K562 (cell line): ENCODE measurements around the gene CCDC136. TPM values are rescaled to one million over a fixed set of nuclear protein-coding genes. Genes with fewer than 3 reads are reported as not detected.

ENCODE experiments used
- ATAC-seq: fragments of 200-7000 bp; cut with Tn5 transposase; 3 replicates; pipeline ENCODE4 v1.9.1; 2020; ENCODE audit warnings: moderate library complexity
- BruUV-seq: library from RNA; stranded (reverse); fragments of 400-500 nt; replicated peaks from 2 replicates; lab custom pipeline; 2021; lab: Mats Ljungman, UMichigan
- CTCF ChIA-PET: fragments of 300-600 bp; formaldehyde crosslinking; extraction: SDS; loops from one replicate; lab custom pipeline; 2021; ENCODE audit warnings: low intra/inter-chr PET ratio; lab: Yijun Ruan, JAX
- POLR2A ChIA-PET: fragments of 300-600, 350-650 bp; sonication (Branson Sonifier 250); formaldehyde crosslinking; extraction: SDS; loops from one replicate; lab custom pipeline; 2021; ENCODE audit warnings: antibody characterized with exemption, inconsistent platforms; lab: Yijun Ruan, JAX
- DNase-seq, 4 experiments: peaks; one replicate each; pipeline versions ENCODE4 v3.0.0 to v3.0.0-alpha.2; 2011 to 2018; ENCODE audit warnings: low spot score in 3 of 4, mixed read lengths in 3 of 4; ENCODE audit errors: extremely low read depth in 1 of 4
- FAIRE-seq: peaks from 2 replicates; lab custom pipeline; 2011; peaks lifted over from hg19 to GRCh38; lab: Jason Lieb, UNC
- H2AFZ ChIP-seq: 2 replicates; pipeline ENCODE4 v1.6.0; 2011; ENCODE audit warnings: low read depth, low read length, control low read depth, inconsistent platforms
- H3K27ac ChIP-seq: fragments of 200-600 bp; 3 replicates; pipeline ENCODE4 v1.8.0; 2011; ENCODE audit warnings: low read depth, mild to moderate bottlenecking, control low read depth, inconsistent platforms, low read length, moderate library complexity, mixed read lengths; ENCODE audit errors: extremely low read depth
- H3K27me3 ChIP-seq, 2 experiments: fragments of 300-600 bp in 1 of 2; 2 replicates in 1 of 2; 3 replicates in 1 of 2; pipeline versions ENCODE4 v1.6.0 to v1.8.0; 2011; ENCODE audit warnings: inconsistent platforms in 2 of 2, low read length in 2 of 2, mild to moderate bottlenecking in 1 of 2, mixed read lengths in 1 of 2, moderate library complexity in 1 of 2; ENCODE audit not compliant: control insufficient read depth in 2 of 2, insufficient read depth in 2 of 2
- H3K36me3 ChIP-seq: fragments of 300-600 bp; 3 replicates; pipeline ENCODE4 v1.8.0; 2011; ENCODE audit warnings: mild to moderate bottlenecking, low read length, inconsistent platforms; ENCODE audit not compliant: control insufficient read depth, insufficient read depth
- H3K4me1 ChIP-seq, 2 experiments: fragments of 200-600 bp in 1 of 2; replicated peaks in 1 of 2; 2 replicates in 1 of 2; 3 replicates in 1 of 2; pipeline versions ENCODE4 v1.5.1 to v1.8.0; 2011; ENCODE audit warnings: inconsistent platforms in 2 of 2, low read length in 2 of 2, mild to moderate bottlenecking in 1 of 2, mixed read lengths in 1 of 2, moderate library complexity in 1 of 2; ENCODE audit not compliant: control insufficient read depth in 2 of 2, insufficient read depth in 2 of 2
- H3K4me2 ChIP-seq: 2 replicates; pipeline ENCODE4 v1.6.1; 2011; ENCODE audit warnings: low read length, control low read depth, inconsistent platforms, mixed read lengths; ENCODE audit not compliant: insufficient read depth
- H3K4me3 ChIP-seq: fragments of 200-600 bp; sonication (generic), shearing (Covaris generic); 2 replicates; pipeline ENCODE4 v1.5.1; 2016; ENCODE audit warnings: control low read depth, inconsistent platforms
- H3K79me2 ChIP-seq: fragments of 200-600 bp; 3 replicates; pipeline ENCODE4 v1.8.0; 2011; ENCODE audit warnings: low read length, inconsistent platforms; ENCODE audit not compliant: control insufficient read depth, insufficient read depth
- H3K9ac ChIP-seq, 2 experiments: 2 replicates each; pipeline versions ENCODE4 v1.6.0 to v1.6.1; 2011; ENCODE audit warnings: low read depth in 2 of 2, low read length in 2 of 2, control low read depth in 1 of 2, inconsistent platforms in 1 of 2, mild to moderate bottlenecking in 1 of 2, mixed read lengths in 1 of 2; ENCODE audit not compliant: insufficient read depth in 1 of 2
- H3K9me1 ChIP-seq: one replicate; pipeline ENCODE4 v1.6.0; 2011; ENCODE audit warnings: inconsistent platforms, mild to moderate bottlenecking, low read length, moderate library complexity; ENCODE audit not compliant: control insufficient read depth, insufficient read depth
- H3K9me3 ChIP-seq: replicated peaks from 2 replicates; pipeline ENCODE4 v1.5.1; 2011; ENCODE audit warnings: low read depth, low read length, inconsistent platforms; ENCODE audit not compliant: control insufficient read depth, insufficient read depth
- H4K20me1 ChIP-seq: replicated peaks from 2 replicates; pipeline ENCODE4 v1.6.1; 2011; ENCODE audit warnings: low read length, inconsistent platforms, mixed read lengths; ENCODE audit not compliant: control insufficient read depth, insufficient read depth
- CBX8 ChIP-seq: fragments of 200-600 bp; sonication (generic); IDR thresholded peaks from 2 replicates; pipeline ENCODE4 v1.6.1; 2012; ENCODE audit warnings: borderline replicate concordance, mixed run types, low read depth, mild to moderate bottlenecking, moderate library complexity, mixed read lengths, low read length, control low read depth, inconsistent platforms; ENCODE audit not compliant: poor library complexity, severe bottlenecking; ENCODE audit errors: extremely low read depth
- CREB1 ChIP-seq, 2 experiments: sonication (generic) in 1 of 2; formaldehyde crosslinking in 1 of 2; IDR thresholded peaks; 2 replicates each; pipeline versions ENCODE4 v1.6.1 to v1.8.0; 2012 to 2022; ENCODE audit warnings: inconsistent platforms in 1 of 2, mild to moderate bottlenecking in 1 of 2, missing genetic modification reagents in 1 of 2, moderate library complexity in 1 of 2
- E2F3 ChIP-seq: fragments of 250-450 bp; sonication (Bioruptor Pico); IDR thresholded peaks from 2 replicates; pipeline ENCODE4 v1.4.0; 2020; ENCODE audit warnings: mild to moderate bottlenecking
- FOXJ2 ChIP-seq: fragments of 200-800 bp; sonication (Bioruptor generic); IDR thresholded peaks from 2 replicates; pipeline ENCODE4 v1.6.1; 2016; ENCODE audit warnings: missing genetic modification characterization, missing compliant biosample characterization
- KDM5B ChIP-seq: fragments of 200-600 bp; sonication (generic); IDR thresholded peaks from 2 replicates; pipeline ENCODE4 v1.6.1; 2012; ENCODE audit warnings: low read depth, mild to moderate bottlenecking, moderate library complexity, low read length, control low read depth, inconsistent platforms; ENCODE audit not compliant: insufficient replicate concordance
- MAZ ChIP-seq, 2 experiments: fragments of 450-650 bp in 1 of 2; sonication (generic) in 1 of 2; formaldehyde crosslinking; IDR thresholded peaks in 1 of 2; conservative IDR thresholded peaks in 1 of 2; 2 replicates each; pipeline versions ENCODE4 v1.4.0 to v1.5.0; 2020; ENCODE audit warnings: mild to moderate bottlenecking in 1 of 2, missing genetic modification reagents in 1 of 2
- MCM7 ChIP-seq, 2 experiments: fragments of 450-650 bp; IDR thresholded peaks; 2 replicates each; pipeline ENCODE4 v1.6.1; 2016 to 2018
- NFIC ChIP-seq: fragments of 450-650 bp; IDR thresholded peaks from 2 replicates; pipeline ENCODE4 v1.6.1; 2017; ENCODE audit warnings: mild to moderate bottlenecking, inconsistent platforms
- ZBTB2 ChIP-seq: fragments of 450-650 bp; IDR thresholded peaks from 2 replicates; pipeline ENCODE4 v1.6.1; 2016; ENCODE audit warnings: antibody characterized with exemption
- ZNF217 ChIP-seq: sonication (generic); formaldehyde crosslinking; IDR thresholded peaks from 2 replicates; pipeline ENCODE4 v1.8.0; 2022; ENCODE audit warnings: mild to moderate bottlenecking, missing genetic modification reagents
- ZNF395 ChIP-seq: fragments of 200-800 bp; sonication (Bioruptor generic); IDR thresholded peaks from 2 replicates; pipeline ENCODE4 v1.6.1; 2017; ENCODE audit warnings: missing genetic modification characterization, missing compliant biosample characterization
- WGBS: fragments of 100-300 bp; shearing (Covaris generic); methylation state at CpG from one replicate; pipeline ENCODE4 v1.1.6; 2016; ENCODE audit warnings: low coverage, mixed read lengths; ENCODE audit not compliant: insufficient coverage; ENCODE audit errors: missing lambda C conversion rate; 5-methylcytosine and 5-hydroxymethylcytosine counted together
- in situ Hi-C: fragments of 300-500 bp; cut with MboI; formaldehyde crosslinking; loops from 4 replicates; pipeline ENCODE4 v1.15.0; 2018; ENCODE audit warnings: inconsistent platforms, mixed read lengths
- intact Hi-C: fragments of 100-400 bp; cut with micrococcal nuclease; formaldehyde crosslinking; loops from 2 replicates; pipeline ENCODE4 v1.14.2; 2022
- polyA plus RNA-seq, 8 experiments: library from polyadenylated mRNA; depleted of rRNA in 4 of 8; stranded (reverse) in 5 of 8; unstranded in 3 of 8; fragments of >200 nt; fragmentation: Nextera tagmentation in 2 of 8; fragmentation: Illumina TruSeq in 1 of 8; extraction: Ambion mirVana in 2 of 8; extraction: Trizol in 1 of 8; gene quantifications; 2 replicates each; pipeline versions ENCODE4 v1.2.1 to v1.2.3, GENCODE V29; 2011 to 2014; ENCODE audit warnings: inconsistent platforms in 1 of 8, missing spikeins in 1 of 8
- total RNA-seq, 7 experiments: library from RNA; depleted of rRNA in 6 of 7; stranded (reverse); fragments of >200 nt in 6 of 7; fragmentation: Illumina TruSeq in 2 of 7; extraction: Trizol in 2 of 7; gene quantifications; 2 replicates each; pipeline versions ENCODE4 v1.2.1 to v1.2.3, GENCODE V29; 2011 to 2021; ENCODE audit warnings: low replicate concordance in 1 of 7

CCDC136 gene
- total and polyA plus RNA-seq, 9 of the 15 experiments (the other 6 are each of a cell fraction or from before 2014, with no cell fraction given): 2.4 to 40.8 (median 26.5) TPM

- TF ChIP-seq ZNF395: 0 out of 2 replicates have a peak, but pooled peaks have one; percentile 7
- peak; percentile 84 for TF ChIP-seq NFIC
- TF ChIP-seq MAZ (CRISPR knock-in tag; conservative IDR thresholded peaks at IDR 0.05 in 1 of 2, IDR thresholded peaks at IDR 0.05 in 1 of 2): peak in 1 of 2 experiments; percentile 22; a peak in 1 of 4 replicates
- peak; percentile 2 for TF ChIP-seq KDM5B
- no peak for TF ChIP-seq CREB1 (IDR thresholded peaks at IDR 0.05)
- TF ChIP-seq CREB1 (CRISPR knock-in tag; IDR thresholded peaks at IDR 0.05): peak; percentile 41; the same call in 1 of the 2 replicates
Observed at GRCh38 chr7:128833148-128833945, 41.6 kb downstream of the CCDC136 start (continued).

GRCh38 chr7:128833946-128834325 lies 42.2 kb downstream of the CCDC136 start:
- no peak for DNase-seq
- ATAC-seq: no peak
- intact Hi-C loops (loop anchor here (2.0 kb wide), 2 partner anchors 41 to 51 kb away; no protein-coding TSS in a partner anchor), in situ Hi-C loops (no loop called here)
- H3K9me3 ChIP-seq: no peaks in the 10 kb centered on the region
- 57% methylated on average over 3 of the region's 4 CpGs for WGBS
- H3K4me1 ChIP-seq: peaks cover 24 to 73% of the 10 kb centered on the region in 2 experiments
- H3K27me3 ChIP-seq: no peaks in the 10 kb centered on the region
- H3K4me3 ChIP-seq: no peak overlapping the region
- H2AFZ ChIP-seq: no peak overlapping the region
- no peak for TF ChIP-seq MCM7 (IDR thresholded peaks at IDR 0.05)
- TF ChIP-seq ZNF217 (CRISPR knock-in tag): no peak
- TF ChIP-seq E2F3 (CRISPR knock-in tag): no peak
- peak; percentile 1 for TF ChIP-seq KDM5B
- TF ChIP-seq FOXJ2 (tag): peak; percentile 84
- no peak for TF ChIP-seq ZBTB2
- no peak for TF ChIP-seq CBX8
- peak overlapping the region in 1 of 2 experiments; percentile 95; a peak in 2 of 4 replicates for H3K9ac ChIP-seq
- no peak overlapping the region for H3K4me2 ChIP-seq
- CTCF ChIA-PET: no interaction called here
- POLR2A ChIA-PET: interaction anchor here (0.8 to 4.3 kb wide), 9 partner anchors 8 to 102 kb away, joined by 3 to 39 read pairs (median 5); partner anchors contain the start of gene CALU
- H3K79me2 ChIP-seq: peaks cover 50% of the 10 kb centered on the region
- BruUV-seq: no TSS peak
- peaks cover 61% of the 10 kb centered on the region; the same call in 2 of the 3 replicates for H3K36me3 ChIP-seq
- no peak overlapping the region for H3K27ac ChIP-seq
- 0 out of 2 replicates have a peak, but pooled peaks cover 4% of the 10 kb centered on the region for H4K20me1 ChIP-seq
- no peaks in the 10 kb centered on the region for H3K9me1 ChIP-seq
- no peak for FAIRE-seq
